GM21528 (cell line): ENCODE results near the gene MIPEP.

Experiments used
- ATAC-seq: cut with Tn5 transposase; IDR thresholded peaks from one replicate; pipeline ENCODE4 v1.9.1; 2021; ENCODE audit warnings: mild to moderate bottlenecking, moderate library complexity; ENCODE audit not compliant: unreplicated experiment, low FRiP score

MIPEP gene

DNA sequence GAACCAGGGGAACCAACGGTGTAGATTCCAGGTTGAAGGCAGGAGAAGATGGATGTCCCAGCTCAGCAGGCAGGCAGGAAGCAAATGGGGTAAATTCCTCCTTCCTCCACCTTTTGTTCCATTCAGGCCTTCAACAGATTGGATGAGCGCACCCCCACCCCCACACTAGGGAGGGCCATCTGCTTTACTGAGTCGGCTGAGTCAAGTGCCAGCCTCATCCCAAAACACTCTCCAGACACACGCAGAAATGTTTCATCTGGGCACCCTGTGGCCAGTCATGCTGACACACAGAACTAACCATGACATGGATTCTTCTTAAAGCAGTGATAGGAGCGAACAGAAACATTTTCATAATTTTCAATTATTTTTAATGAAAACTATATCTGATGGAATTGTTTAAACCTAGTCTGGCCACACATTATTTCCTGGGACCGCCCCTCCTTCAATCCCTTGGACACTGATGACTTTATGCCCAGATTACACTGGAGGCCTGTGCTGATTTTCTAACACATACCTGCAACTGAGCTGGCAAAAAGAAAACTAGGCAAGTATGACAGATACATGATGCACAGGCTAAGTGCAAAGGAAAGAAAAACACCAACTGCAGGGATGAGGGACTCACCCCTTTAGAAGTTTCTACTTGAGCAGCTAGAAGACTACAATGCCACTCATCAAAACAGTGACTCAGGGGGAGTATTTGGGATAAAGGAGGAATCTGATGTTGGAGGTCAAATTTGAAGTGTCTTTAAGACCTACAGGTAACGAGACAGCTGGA, 164.8 kb downstream of the MIPEP start:
- ATAC-seq, result no peak

DNA sequence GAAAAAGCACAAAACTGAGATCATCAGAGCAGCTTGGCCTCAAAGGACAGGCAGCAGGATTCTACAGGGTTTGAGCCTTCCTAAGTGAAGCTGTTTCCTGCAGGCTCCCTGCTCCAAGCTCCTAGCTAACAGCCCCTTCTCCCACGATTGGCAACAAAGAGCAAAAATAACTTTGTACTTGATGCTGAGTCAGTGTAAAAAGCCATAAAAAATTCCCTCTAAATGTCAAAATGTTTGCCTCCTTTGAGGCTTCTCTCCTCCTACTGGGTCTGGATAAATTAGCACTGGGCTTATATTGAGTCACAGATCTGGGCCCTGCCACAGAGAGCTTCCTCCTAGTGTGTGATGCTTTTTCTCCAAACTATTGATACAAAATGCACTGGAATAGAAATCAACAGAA, 165.7 kb downstream of the MIPEP start:
- ATAC-seq, result no peak

DNA sequence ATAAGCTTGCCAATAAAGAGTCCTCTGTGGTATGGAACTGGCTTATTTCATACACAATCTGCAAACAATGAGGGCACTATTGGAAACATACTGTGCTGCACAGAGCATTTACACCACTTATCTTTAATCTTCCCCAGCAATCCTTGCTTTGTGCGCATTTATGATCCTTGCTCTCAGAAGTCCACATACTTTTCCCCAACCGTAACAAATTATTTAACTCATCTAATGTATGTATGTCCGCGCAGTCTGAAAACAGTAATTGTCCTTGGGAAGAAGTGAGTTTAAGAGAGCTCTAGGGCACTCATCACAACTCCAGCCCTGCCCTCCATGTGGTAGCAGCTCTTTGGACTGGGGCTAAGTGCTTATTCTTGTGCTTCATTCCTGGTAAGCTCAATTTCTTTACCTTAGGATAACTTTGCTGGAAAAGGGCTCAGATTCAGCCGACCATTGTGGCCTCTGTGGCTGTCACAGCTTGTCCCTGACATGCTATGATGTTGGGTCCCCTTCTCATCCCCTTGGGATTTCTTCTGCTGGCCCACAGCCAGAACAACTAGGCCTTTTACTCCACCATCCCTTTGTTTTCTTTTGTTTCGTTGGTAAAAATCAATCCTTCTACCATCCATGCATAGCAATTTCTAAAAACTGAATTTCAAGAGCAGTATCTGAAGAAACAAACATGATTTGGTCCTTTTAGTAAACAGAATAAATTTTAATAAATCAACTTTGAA, 166.3 kb downstream of the MIPEP start:
- no peak for ATAC-seq

DNA sequence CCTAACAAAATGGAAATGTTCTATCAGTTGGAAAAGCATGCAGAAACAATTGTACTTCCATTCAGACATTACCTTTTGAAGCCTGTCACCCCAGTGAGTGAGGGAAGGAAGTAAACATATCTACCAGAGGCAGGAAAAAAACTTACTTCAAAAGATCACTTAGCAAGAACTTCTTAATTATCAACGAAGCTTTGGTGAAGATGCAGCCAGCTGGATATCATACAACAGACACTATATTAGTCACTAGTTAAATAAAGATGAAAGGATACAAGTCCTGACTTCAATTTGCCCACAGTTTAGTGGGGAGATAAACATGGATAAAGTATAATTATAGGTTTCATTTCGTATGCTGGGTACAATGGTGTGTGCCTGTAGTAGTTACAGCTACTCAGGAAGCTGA, 170.2 kb downstream of the MIPEP start:
- ATAC-seq, result no peak

DNA sequence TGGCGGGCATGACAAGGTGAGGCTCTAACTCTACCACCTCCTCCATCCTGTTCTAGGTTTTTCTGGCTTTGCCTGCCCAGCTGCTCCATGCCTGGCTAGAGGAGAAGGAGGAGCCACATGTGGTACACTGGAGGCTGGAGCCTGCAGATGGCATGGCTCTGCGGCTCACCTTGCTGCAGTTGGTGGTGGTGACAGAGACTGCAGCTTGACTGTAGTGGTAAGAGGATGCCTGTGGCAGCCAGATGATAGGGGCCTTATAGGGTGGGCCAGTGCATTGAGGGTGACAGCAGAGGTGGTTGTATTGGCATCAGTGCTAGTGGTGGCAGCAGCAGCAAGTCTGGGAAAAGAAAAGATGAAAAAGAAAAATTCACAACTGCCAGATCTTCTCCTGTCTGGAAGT, 172.8 kb downstream of the MIPEP start:
- no peak for ATAC-seq

DNA sequence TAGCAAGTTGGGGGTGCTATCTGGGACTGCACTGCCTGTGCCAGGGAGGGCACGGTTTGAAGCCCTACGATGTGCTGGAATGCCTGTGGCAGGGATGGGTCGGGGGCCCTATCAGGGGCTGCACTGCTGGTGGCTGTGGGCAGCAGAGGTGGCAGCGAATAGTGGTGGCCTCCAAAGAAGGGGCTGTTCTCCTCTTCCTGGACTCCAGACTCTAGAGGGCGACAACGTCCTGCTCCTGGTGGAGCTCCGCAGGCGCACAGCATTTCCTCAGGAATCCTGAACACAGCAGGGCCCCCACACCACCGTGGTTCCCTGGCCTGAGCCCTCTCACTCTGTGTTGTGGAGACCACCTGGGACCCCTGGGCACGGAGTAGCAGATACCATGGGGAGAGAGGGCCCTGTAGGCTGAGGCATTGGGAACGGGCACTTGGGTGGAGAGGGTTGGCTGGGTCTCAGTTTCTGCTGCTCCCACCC, 173.4 kb downstream of the MIPEP start:
- ATAC-seq, result no peak

DNA sequence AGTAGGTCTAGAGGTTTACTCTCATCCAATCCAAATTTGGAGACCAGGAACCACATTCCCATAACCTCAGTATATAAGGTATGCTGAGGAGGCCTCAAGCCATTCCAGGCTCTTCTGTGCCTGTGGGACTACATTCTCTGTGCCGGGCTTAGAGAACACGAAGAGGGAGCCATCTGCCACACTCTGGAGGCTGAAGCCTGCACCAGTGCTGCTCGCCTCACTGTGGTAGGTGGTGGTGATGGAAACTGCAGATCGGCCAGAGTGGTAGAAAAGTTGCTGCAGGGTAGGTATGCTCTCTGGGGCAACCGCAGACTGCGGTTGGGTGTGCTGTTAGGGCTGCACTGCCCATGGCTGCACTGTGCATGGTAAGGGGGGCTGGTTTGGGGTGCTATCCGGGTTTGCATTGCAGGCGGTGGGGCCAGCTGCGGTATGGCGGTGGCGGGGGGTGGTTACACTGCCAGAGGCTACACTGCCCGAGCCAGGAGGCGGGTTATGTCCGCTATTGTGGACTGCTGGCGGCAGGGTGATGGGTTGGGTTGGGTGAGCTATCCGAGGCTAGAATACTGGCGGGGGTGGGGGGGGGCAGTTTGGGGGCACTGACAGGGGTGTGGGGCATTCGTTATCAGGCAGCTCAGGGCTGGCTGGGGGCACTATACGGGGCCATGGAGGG, 174.0 kb downstream of the MIPEP start:
- no peak for ATAC-seq

DNA sequence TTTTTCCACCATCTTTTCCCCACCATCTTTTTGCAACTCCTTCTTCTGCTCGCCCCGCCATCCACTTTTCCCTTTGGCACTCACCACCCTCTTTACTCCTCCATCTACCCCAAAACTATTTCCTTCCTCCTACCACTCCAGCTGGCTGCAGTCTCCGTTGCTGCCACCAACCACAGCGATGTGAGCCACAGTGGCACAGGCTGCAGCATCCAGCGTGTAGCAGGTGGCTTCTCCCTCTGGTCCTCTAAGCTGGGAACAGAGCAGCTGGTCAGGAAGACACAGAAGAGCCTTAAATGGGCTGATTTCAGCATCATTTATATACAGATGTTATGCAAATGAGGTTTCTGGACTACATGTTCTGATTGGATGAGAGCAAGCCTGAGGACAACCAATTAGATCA, 174.5 kb downstream of the MIPEP start:
- ATAC-seq, result no peak

DNA sequence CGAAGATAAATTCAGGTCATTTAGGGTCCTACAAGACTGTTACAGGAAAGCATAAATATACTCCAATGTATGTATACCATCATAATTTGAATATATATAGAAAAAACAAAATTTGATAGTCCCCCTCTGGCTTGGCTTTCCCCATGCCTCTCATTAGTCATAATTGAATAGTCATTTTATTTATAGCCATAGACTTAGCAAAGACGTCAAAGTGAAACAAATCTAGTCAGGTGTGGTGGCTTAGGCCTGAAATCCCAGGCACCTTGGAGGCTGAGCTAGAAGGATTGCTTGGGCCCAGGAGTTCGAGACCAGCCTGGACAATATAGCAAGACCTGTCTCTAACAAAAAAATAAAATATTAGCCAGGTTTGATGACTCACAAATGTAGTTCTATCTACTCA, 177.8 kb downstream of the MIPEP start:
- no peak for ATAC-seq

DNA sequence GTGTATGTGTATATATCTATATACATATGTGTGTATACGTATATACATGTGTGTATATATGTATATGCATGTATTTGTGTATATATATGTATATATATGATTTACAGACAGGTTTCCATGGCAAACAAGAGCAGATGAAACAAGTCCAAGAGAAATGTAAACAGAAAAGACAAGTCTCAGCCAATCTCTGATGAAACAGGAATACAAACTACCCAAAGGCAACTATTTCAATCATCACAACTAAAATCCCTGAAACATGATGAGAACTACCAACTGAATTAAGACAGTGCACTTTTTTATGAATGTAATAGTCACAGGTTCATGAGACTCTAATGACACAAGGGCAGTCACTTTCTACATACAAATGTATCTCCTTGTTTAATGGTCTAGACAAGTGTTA, 178.8 kb downstream of the MIPEP start:
- no peak for ATAC-seq

DNA sequence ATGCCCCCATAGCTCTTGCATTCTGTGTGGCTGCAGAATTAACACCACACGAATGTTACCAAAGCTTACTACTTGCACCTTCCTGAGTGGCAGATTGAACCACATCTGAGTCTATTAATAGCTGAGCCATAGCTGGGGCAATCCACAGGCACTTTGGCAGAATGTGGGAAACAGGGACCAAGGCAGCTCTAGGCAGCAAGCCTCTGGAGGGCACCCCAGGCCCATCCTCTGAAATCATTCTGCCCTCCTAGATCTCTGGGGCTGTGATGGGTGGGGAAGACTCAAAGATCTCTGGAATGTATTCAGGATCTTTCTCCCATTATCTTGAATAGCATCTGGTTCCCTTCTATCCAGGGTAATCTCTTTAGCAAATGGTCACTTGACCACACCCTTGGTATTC, 179.7 kb downstream of the MIPEP start:
- no peak for ATAC-seq

DNA sequence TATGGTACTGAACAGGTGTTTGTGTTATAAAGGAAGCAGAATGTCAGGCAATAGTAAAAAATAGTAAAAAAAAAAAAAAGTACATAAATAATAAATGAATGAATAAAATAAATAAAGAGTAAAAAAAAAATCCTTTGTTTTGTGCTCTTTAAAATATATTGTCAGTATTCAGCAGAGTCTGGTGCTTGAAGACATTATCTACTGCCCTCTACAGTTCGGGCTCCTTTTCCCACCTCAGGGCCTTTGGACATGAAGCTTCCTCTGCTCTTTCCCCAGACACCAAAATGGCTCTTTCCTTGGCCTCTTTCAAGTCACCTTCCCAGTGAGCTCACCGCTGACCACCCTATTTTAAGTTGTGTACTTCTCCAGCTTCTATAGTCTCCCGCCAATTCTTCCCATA, 181.5 kb downstream of the MIPEP start:
- ATAC-seq, result no peak

DNA sequence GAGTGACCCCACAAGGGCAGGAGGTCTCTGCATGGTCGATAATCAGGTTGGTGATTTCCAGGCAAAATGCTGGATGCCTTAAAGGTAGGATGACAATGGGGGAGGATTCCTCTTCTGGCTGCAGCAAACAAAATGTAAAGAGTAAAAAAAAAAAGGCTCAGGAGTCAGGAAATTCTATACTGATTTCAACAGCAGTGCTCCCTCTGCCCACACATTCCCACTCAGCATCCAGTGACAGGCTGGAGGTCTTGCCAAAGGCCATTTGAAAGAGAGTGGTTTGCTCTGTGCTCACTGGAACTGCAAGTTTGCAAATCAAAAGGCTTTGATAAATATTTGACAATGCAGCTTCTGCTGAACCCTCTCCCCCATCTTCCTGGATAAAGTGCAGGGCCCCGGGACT, 183.6 kb downstream of the MIPEP start:
- no peak for ATAC-seq

DNA sequence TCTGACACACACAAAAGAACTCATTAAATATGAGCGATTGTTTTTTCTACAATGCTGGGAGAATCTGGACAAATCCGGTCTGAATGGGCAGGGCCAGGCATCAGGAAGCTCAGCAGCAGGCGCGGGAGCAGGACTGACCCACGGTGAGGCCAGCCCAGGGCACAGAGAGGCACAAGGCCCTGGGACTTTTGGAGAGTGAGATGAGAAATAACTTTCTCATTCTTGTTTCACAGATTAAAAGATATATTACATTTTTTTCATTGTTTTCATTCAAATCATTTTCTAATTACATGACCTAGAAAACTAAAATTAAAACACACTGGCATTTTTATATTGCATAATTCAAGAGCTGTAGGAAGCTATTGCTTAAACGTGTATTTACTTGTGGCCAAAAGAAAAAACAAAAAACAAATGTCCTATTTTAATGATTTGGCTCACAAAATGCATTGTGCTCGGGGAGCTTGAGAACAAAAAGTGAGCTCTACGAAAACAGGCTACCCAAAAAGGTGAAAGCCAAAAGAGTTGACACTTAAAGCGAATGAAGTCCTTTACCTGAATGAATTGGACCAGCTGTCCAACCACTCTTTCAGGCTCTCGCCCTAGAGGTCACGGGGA, 185.8 kb downstream of the MIPEP start:
- no peak for ATAC-seq

DNA sequence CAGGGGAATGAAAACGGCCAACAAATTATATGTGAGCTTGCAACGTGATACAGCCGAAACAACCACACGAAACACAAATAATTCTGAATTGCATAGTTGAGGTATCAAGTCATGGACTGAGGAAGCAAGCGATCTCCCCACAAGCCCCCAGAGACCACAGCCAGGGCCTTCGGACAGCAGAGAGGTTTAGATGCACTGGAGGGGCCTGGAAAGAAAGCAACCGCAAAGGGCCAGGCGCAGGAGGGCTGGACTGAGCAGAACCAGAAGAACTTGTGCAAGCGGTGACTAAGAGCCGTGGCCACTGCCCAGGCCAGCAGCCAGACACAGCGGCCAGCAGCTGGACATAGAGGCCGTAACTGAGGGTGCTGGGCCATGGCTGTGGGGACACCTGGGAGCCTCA, 187.6 kb downstream of the MIPEP start:
- ATAC-seq, result no peak

DNA sequence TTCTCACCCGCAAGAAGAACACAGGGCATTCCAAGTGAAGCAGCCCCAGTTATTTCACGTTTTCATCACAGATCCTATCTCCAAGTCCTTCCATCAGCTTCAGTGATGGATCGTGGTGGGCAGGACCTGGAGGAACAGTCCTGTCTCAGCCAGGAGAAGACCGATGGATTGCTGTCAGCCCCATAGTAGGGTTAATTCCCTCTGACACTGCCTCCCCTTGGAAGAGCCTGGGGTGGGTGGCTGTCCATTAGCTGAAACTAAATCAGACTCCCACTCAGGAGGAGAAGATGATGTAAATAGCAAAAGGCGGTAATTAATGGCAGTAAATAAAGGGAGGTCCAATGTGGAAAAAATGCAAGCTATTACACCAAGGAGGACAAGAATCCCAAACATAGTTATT, 188.0 kb downstream of the MIPEP start:
- no peak for ATAC-seq

DNA sequence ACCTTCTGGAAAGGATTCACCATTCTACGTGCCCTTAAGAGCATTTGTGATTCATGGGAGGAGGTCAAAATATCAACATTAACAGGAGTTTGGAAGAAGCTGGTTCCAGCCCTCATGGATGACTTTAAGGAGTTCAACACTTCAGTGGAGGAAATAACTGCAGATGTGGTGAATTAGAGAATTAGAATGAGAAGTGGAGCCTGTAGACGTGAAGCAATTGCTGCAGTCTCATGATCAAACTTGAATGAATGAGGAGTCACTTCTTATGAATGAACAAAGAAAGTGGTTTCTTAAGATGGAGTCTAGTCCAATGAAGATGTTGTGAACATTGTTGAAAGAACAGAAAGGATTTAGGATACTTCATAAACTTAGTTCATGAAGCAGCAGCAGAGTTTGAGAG, 189.9 kb downstream of the MIPEP start:
- ATAC-seq, result no peak

DNA sequence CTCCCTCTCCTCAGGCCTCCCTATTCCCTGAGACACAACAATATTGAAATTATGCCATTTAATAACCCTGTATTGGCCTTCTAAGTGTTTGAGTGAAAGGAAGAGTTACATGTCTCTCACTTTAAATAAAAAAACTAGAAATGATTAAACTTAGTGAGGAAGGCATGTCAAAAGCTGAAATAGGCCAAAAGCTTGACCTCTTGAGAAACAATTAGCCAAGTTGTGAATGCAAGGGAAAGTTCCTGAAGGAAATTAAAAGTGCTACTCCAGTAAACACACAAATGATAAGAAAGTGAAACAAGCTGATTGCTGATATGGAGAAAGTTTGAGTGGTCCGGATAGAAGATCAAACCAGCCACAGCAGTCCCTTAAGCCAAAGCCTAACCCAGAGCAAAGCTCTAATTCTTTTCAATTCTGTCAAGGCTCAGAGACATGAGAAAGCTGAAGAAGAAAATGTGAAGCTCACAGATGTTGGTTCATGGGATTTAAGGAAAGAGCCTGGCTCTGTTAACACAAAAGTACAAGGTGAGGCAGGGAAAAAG, 191.4 kb downstream of the MIPEP start:
- no peak for ATAC-seq

DNA sequence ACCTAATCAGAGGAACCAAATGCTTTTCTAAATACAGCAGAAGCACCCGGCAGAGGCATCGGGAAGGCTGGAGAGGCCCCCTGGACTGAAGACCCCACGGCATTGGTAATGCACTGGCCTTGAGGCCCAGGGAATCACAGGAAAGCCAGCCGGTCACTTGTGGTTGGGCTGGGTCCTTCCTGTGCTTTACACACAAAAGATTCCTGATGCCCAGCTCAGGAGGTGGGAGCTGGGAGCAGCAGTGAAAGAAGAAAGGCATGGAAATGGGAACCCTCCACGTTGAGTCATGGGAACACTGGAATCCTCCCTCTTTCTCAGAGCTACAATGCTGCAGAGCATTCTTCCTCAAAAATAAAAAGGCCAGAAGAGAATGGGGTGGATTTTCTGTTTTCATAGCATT, 192.6 kb downstream of the MIPEP start:
- no peak for ATAC-seq

DNA sequence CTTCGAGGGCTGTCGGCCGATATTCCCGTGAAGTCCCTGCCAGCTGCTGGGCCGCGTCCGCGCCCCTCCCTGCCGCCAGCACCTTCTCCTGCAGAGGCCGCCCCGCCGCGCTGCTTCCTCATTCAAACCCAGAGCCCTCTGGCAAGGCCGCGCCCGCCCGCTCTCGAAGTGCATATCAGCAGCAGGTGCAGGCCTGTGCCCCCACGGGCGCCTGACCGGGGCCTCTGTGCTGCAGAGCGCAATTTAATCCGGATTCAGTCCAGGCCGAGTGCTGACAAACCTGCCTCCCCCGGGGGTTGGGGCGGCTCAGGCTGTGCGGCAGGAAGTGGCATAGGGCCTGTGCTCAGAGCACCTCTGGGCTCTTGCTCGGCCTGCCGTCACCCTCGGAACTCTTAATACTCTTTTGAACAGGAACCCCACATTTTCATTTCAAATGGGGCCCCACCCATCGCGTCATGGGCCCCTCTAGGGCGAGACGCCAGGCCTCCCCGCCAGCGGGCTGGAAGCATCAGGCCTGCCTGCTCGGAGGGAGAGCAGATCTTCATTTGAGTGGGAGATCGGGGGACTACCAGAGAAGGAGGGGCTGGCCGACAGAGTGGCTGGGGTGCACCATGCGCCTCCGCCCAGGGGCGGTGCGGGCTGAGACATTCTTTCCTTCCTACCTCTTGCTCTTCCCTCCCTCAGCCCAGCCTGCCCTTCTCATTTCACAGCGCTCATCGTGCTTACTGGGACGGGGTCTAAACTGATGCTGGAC, 193.3 kb downstream of the MIPEP start:
- peak; percentile 85 for ATAC-seq
